GM18499 (cell line): Measurements from ENCODE around the gene FAU.
"Not testable (repeated sequence)": the region's sequence is repeated elsewhere in the genome, so short reads cannot be mapped to it uniquely, and the experiment has no call there.

ENCODE experiments used
- ATAC-seq: cut with Tn5 transposase; IDR thresholded peaks from one replicate; pipeline ENCODE4 v1.9.1; 2021; ENCODE audit warnings: moderate number of reproducible peaks; ENCODE audit not compliant: insufficient read depth, unreplicated experiment

The FAU gene

DNA sequence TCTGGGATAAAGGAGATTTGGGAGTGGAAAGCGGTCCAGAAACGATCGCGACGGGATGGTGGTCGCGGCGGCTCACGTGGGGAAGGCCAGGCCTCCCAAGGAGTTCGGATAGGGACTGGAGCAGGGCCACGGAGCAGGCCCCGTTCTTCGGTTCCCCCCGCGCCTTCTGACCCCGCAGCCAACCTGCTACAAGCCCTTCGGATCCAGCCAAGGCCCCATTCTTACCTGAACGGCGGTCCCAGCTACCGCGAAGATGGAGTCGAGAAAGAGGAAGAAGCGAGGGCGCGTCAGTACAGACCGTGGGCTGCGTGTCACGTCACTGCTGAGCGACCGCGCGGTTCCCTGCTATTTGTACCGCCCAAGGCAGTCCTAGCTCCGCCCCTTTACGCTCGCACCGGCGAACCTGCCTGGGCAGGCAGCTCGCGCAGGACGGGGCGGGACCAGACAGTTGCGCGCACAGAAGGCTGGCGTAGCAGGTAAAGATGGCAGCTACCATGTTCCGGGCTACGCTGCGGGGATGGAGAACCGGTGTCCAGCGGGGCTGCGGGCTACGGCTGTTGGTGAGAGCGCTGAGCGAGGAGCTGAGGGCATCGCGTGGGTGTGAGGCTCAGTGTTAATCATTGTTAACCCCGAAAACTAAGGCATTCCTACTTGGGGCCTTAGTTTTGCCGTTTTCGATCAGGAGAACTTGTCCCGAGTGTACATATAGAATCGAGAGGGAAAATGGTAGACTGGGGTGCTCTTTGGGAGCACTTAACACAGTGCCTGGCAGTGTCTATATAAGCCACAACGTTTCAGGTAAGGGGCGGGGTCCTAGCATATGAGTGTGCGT is at the start of gene FAU, which contains the start of gene MRPL49:
FAU (minus strand) TSS at position 270 of the 832 bp plus-strand sequence. CDS start 321 bp downstream, outside the sequence.
MRPL49 (plus strand) TSS at position 457 of the 832 bp plus-strand sequence; CDS start at position 483, 26 bp downstream.
- ATAC-seq = peak; percentile 66

DNA sequence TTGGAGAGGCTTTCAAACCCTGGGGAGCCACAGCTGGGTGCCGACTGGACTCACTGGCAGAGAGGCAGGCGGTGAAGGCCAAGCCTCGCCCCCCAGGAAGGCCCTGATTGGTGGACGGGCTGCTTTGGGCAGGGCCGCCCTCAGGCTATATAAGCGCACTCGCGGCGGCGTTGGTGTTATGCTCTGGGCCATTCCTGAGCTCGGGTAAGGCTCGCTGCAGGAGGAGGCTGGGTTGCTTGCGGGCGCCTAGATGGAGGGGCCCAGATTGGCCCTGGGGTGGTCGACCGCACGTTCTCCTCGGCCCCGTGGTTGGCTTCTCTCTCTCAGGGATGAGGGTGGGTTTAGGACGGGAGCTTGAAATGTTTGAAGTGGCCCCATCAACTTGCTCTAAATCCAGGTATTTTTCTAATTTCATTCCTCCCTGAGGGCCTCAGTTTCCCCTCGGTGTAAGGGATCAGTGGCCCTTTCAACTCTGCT is 48.2 kb upstream of the FAU start, which contains the start of gene SPDYC:
SPDYC (plus strand) TSS at position 176 of the 477 bp plus-strand sequence. CDS start 1,125 bp downstream, outside the sequence.
- ATAC-seq = no peak

DNA sequence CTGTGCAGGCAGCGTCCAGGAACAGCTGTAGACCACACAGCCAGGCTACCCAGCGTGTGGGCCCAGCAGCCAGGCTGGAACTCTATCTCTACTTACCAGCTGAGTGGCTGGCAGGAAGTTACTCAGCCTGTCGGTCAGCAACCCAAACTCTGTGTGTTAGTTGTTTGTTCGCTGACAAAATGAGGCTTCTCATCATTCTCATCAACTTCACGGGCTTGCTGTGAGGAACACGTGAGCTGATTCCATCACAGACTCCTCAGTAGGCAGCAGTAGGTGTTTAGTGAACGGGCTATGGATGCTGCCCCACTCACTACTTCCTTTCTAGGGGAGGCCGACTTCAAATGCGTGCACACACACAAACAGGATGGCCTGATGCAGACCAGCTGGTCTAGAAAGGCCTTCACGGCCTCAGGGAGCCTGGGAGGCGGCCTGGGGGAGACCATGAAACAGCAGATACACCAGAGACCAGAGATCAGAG is 47.3 kb upstream of the FAU start:
- ATAC-seq = no peak

DNA sequence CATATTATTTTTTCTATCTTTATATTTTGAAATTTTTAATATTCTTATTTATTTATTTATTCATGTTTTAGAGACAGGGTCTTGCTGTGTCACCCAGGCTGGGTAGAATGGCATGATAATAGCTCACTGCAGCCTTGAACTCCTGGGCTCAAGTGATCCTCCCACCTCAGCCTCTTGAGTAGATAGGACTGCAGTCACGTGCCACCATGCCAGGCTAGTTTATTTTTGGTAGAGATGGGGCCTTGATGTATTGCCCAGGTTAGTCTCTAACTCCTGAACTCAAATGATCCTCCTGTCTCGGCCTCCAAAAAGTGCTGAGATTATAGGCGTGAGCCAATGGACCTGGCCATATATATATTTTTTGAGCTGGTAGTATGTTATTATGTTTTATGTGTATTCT is 45.7 kb upstream of the FAU start:
- no peak for ATAC-seq

DNA sequence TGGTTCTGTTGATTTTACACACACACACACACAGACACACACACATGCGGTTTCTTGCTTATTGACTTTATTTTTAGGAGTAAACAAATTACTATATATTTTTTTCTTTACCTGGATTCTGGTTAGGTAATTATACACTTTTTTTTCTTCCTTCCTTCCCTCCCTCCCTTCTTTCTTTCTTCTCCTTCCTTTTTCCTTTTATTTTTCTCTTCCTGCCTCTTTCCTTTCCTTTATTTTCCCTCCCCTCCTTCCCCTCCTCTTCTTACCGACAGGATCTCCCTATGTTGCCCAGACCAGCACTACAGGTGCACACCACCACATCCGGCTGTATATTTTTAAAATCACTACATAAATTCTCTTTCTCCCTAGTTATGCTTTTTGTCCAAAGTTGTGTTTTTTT is 45.0 kb upstream of the FAU start:
- ATAC-seq = no peak

DNA sequence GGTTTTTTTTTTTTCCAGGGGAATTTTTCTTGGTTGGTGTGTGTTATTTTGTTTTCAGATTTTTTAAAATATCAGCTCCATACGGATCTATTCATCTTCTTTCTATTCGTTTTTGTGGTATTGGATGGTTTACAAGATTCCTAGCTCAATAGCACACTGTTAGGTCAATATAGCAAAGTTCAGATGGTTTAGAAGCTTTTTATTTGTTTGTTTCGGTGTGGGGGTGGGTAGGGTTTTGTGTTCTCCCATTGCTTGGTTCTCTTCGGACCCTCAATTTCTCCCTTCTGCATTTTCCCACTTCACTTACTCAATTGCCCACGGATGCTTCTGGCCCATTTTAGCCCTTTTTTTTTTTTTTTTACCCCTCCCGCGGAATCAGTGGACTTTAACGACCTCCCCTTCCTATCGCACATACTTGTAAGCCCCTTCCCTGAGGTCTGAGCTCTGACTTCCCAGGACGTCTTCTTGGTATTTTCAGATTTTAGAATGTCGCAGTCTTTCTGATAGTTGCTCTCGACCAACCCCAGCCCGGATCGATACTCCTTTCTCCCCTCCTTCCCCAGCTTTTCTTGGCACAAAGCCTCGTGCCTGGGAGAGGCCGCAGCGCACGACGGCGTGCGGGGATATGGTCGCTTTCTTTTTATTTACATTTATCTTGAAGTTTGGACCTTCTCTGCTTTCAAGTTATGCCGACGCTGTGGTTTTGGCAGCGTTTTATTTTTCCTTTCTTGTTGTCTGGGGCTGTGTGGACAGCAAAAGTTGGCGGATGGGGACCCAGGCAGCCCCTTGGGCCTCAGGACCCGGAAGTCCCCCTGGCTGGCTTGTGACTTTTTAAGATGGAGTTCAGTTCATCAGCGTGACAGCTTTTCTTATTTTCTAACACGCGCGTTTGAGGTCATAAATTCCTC is 43.7 kb upstream of the FAU start:
- no peak for ATAC-seq

DNA sequence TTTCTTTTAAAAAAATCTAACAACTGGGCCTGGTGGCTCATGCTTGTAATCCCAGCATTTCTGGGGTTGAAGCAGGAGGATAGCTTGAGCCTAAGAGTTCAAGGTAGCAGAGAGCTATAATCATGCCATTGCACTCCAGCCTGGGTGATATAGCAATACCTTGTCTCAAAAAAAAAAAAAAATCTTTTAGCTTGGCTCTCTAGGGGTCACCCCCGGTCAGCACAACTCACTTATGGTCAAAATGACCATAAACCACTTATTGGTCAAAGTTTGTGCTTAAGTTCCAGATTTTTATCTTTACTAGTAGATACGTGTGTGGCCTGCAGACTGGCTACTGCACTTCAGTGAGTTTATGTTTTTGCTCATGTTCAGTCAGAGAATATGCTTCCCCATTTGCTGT is 41.8 kb upstream of the FAU start:
- no peak for ATAC-seq

DNA sequence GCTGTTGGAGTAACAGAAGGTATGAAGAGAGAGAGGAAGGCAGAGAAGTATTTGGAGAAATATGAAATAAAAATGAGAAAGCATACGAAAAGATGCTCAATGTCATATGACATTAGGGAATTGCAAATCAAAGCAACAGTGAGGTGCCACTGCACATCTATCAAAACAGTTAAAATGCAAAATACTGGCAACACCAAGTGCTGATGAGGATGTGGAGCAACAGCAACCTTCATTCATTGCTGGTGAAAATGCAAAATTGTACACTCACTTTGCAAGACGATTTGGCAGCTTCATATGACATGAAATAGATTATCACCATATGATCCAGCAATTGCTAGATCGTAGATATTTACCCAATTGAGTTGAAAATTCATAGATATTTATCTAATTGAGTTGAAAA is 38.7 kb upstream of the FAU start:
- no peak for ATAC-seq

DNA sequence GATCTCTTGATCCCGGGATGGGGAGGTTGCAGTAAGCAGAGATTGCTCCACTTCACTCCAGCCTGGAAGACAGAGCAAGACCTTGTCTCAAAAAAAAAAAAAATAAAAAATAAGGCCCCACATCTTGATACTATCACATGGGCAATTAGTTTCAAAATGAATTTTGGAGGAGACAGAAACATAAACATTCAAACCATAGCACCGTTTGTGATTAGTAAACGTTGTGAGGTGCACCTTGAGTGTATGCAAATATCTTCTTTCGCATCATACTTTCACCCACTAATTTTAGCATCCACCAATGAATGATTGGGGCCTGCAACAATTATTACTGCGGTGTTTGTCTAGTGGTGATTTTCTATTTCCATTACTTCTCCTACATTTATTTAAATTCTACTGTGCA is 37.1 kb upstream of the FAU start:
- ATAC-seq = no peak

DNA sequence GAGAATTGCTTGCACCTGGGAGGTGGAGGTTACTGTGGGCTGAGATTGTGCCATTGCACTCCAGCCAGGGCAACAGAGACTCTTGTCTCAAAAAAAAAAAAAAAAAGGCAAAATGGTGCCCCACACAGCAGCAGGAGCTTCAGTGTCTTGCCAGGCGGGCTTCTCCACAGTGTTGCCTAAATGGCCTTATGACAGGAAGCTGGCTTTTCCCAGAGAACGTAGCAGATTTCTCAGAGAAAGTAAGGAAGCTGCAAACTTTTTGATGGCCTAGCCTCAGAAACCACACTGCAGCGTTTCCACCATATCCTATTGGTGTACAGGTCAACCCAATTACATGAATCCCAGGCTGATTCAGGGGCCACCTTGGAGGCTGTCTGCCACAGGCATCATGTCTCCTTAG is 35.4 kb upstream of the FAU start:
- no peak for ATAC-seq

DNA sequence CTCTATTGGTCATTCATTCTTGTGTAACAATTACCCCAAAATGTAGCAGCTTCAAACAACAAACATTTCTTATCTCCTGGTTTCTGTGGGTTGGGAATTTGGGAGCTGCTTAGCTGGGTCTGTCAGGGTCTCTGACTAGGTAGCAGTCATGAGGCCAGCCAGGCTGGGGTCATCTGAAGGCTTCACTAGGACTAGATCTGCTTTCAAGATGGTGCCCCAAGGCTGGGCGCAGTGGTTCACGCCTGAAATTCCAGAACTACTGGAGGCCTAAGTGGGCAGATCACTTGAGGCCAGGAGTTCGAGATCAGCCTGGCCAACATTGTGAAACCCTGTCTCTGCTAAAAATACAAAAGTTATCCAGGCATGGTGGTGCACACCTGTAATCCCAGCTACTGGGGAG is 35.0 kb upstream of the FAU start:
- no peak for ATAC-seq

DNA sequence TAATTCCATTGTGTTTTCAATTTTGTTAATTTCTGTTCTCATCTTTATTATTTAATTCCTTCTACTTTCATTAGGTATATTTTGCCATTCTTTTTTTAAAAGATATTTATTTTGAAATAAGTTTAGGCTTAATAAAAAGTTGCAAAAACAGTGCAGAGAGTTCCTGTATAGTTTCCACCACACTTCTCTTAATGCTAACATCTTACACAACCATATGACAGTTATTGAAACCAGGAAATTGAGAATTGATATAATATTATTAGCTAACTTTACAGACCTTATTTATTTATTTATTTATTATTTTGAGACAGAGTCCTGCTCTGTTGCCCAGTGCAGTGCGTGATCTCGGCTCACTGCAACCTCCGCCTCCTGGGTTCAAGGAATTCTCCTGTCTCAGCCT is 34.3 kb upstream of the FAU start:
- ATAC-seq = no peak

DNA sequence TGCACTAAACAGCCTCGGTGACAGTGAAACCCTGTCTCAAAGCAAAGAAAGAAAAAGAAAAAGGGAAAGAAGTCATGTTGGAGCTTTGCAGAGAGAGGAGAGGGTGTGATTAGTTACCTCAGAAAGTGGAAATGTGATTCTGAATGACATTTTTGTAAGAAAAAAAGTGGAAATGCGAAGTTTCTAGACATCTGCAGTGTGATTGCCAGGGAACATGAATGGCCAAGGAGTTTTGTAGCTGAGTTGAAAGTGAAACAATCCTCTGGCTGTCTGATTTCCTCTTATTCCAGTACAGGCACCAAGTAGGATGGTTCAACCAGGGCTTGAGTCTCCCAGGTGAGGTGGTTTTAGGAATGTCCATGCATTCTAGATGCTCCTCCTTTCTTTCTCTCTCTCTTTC is 30.2 kb upstream of the FAU start:
- ATAC-seq = no peak

DNA sequence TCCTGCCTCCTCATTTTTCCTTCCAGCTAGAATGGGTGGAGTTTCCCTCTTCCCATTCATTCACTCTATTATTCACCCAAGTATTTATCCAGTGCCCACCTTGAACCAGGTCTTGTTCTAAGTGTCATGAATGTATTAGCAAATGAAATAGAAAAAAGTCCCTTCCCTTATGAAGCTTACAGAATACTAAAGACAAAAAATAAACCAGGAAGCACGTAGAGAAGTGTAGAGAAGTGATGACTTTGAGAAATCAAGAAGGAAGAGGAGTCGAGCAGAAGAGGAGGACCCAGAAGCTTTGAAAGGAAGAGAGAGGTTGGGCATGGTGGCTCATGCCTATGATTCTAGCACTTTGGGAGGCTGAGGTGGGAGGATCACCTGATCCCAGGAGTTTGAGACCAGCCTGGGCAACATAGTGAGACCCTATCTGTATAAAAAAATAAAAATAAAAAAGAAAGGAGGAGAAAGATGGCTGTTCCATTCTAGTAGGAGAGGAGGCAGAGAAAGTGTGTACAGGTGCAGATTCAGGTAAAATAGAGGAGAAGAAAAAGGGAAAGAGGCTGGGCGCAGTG is 29.5 kb upstream of the FAU start:
- no peak for ATAC-seq

DNA sequence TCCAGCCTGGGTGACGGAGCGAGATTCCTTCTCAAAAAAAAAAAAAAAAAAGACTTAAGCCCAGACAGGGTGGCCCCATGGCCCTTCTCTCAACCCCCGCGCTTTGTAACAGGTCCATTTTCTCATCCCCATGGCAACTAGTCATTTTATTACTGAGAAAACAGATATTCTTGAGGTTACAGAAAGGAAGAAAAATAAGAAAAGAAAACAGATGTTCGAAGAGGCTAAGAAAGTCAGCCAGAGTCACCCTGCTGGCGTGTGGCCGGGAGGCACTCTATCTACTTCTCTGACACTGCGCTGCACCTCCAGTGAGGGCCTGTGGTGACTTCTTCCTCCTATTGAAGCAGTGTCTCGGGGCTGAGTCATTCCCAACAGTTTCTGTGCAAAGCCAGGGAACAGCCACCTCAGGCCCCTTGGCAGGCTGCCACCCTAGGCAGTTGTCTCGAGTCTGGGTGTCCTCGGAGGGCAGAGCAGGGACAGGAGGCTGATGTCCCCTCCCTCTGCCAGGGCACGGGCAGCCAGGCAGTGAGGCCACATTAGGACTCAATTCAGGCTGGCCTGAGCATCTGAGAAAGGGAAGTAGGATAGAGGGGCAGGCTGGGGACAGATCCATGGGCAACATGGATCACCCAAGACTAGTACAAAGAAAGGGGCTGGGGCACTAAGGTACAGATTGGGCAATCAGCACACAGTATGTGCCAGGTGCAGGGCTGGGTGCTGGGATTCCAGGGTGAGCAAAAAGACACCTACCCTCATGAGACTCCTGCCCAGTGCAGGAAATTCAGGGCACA is 28.8 kb upstream of the FAU start:
- no peak for ATAC-seq

DNA sequence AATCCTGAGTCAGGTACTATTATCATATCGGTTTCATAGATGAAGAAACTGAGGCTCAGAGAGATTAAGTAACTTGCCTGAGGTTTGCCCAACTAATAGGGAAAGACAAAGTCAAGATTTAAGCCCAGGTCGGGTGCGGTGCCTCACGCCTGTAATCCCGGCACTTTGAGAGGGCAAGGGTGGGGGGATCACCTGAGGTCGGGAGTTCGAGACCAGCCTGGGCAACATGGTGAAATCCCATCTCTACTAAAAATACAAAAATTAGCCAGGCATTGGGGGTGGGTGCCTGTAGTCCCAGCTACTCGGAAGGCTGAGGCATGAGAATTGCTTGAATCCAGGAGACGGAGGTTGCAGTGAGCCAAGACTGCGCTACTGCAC is 28.2 kb upstream of the FAU start:
- not testable (repeated sequence) for ATAC-seq

DNA sequence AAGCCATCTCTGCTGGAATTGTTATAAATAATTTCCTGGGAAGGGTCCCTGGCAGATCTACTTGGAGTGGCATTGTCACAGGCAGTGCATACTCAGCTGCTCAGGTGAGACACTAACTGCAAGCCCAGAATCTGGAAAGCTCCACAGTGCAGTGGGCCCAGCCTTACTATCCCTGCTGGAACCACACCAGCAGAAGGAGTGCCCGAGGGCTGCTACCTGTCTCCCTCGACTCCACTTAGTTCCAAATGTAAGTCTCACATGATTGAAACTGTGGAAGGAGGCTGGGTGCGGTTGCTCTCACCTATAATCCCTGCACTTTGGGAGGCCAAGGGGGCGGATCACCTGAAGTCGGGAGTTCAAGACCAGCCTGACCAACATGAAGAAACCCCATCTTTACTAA is 26.7 kb upstream of the FAU start:
- no peak for ATAC-seq

DNA sequence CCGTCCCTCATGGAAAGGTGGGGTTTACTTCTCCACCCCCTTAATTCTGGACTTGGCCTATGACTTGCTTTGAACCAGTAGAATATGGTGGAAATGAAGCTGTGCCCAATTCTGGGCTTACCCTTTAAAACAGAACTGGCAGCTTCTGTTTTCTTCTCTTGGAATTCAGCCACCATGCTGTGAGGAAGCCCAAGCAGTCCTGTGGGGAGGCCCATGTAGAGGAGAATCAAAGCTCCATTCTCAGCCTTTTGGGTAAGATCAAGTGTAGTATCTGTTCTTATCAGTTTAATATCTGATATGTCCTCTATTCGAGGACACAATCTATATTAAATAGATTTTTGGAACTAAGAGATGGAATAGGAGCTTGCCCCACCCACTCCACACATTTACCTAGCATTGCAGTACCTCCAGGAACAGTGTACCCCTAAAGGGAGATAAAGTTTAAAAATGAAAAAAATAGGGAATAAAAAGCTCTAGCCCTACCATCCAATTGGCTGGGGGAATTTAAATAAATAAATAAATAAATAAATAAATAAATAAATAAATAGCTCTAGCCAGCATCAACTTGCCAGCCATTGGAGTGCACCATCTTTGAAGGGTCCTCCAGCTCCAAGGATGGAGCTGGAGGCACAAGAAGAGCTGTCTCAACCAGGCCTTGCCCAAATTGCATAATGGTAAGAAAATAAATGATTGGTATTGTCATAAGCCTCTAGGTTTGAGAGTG is 25.6 kb upstream of the FAU start:
- no peak for ATAC-seq

DNA sequence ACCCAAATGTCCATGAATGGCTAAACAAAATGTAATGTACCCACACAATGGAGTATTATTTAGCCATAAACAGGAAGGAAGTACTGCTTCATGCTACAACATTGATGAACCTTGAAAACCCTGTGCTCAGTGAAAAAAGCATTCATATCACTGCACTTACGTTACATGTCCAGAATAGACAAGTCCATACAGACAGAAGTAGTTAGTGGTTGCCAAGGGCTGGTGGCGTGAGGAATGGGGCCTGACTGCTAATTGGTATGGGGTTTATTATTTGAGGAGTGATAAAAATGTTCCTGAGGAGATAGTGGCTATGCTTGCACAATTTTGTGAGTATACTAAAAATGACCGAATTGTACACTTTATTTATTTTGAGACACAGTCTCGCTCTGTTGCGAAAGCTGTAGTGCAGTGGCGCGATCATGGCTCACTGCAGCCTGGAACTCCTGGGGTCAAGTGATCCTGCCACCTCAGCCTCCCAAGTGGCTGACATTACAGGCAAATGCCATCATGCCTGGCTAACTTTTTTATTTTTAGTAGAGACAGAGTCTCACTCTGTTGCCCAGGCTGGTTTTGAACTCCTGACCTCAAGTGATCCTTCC is 20.1 kb upstream of the FAU start:
- no peak for ATAC-seq
